Measurements from ENCODE around the gene NR6A1.

Gene NR6A1
- long read RNA-seq, partial matches to known transcripts = 0 of 4 reads
- long read RNA-seq, other reads (novel, unspliced or antisense) = 4 of 4 reads

- peak within 1 kb of the TSS; percentile 87 for H3K27ac ChIP-seq (replicated peaks)
- DNase-seq (ENCODE audit: low read depth in 1 of 2, low spot score in 1 of 2) = peak; percentile 88 to 96
- no peaks in the 10 kb centered on the region for H3K27me3 ChIP-seq (ENCODE audit: insufficient read depth, poor library complexity, severe bottlenecking)
- peak within 1 kb of the TSS; percentile 98 for H3K4me3 ChIP-seq (replicated peaks; ENCODE audit: insufficient read depth, low read length)
- no peak for TF ChIP-seq GABPA (IDR thresholded peaks at IDR 0.05; ENCODE audit: low read depth)
- TF ChIP-seq, protein P1, sequence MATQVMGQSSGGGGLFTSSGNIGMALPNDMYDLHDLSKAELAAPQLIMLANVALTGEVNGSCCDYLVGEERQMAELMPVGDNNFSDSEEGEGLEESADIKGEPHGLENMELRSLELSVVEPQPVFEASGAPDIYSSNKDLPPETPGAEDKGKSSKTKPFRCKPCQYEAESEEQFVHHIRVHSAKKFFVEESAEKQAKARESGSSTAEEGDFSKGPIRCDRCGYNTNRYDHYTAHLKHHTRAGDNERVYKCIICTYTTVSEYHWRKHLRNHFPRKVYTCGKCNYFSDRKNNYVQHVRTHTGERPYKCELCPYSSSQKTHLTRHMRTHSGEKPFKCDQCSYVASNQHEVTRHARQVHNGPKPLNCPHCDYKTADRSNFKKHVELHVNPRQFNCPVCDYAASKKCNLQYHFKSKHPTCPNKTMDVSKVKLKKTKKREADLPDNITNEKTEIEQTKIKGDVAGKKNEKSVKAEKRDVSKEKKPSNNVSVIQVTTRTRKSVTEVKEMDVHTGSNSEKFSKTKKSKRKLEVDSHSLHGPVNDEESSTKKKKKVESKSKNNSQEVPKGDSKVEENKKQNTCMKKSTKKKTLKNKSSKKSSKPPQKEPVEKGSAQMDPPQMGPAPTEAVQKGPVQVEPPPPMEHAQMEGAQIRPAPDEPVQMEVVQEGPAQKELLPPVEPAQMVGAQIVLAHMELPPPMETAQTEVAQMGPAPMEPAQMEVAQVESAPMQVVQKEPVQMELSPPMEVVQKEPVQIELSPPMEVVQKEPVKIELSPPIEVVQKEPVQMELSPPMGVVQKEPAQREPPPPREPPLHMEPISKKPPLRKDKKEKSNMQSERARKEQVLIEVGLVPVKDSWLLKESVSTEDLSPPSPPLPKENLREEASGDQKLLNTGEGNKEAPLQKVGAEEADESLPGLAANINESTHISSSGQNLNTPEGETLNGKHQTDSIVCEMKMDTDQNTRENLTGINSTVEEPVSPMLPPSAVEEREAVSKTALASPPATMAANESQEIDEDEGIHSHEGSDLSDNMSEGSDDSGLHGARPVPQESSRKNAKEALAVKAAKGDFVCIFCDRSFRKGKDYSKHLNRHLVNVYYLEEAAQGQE (IDR thresholded peaks at IDR 0.05; ENCODE audit: insufficient replicate concordance, low read depth) = peak; percentile 89
Observed at GRCh38 chr9:124771021-124771866, at the start of gene NR6A1. Gene NR6A1, minus strand, starts transcription at chr9:124771311.

DNA sequence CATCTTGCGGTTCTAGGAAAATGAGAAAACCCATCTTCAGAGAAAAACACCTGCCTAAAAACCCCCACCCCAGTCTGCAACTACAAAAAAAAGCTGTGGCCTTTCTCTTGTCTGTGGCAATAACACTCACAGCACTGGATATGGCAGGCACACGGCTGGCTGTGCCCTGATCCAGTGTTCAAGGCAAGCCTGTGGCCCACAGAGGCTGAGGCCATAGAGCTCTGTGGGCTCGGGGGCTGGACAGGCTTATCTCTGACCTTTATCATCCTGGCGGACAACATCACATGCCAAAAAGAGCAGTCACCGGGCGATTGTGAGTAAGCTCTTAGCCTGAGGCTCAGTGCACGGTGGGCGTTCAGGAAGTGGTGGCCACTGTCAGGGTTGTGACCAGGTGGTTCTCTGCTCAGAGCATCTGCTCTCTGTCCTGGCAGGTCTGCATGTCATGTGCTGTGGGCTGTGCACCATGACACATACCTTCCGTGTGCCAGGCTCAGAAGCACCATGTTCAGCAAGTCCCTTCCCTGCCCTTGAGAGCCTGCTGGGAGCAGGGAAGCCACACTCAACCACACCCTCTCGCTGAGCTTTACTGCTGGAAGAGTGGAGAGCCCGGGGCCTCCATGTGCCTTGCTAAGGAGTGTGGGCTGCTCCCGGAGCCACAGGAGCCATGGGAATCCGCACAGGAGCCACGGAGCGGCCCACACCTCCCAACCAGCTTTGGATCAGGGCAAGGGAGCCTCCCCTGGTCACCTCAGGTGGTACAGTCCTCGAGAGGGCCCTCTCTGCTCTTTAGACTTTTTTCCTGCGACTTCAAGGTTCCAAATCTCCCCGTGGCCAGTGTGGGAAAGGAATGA is 47.5 kb upstream of the NR6A1 start:
- no peak for DNase-seq (ENCODE audit: low read depth in 1 of 2, low spot score in 1 of 2)
- H3K27ac ChIP-seq (replicated peaks) = no peak overlapping the region
- TF ChIP-seq POLR2AphosphoS5 (IDR thresholded peaks at IDR 0.05; ENCODE audit: low read depth) = no peak
- TF ChIP-seq, protein P1 (IDR thresholded peaks at IDR 0.05; ENCODE audit: insufficient replicate concordance, low read depth) = no peak
- no peak for TF ChIP-seq GABPA (IDR thresholded peaks at IDR 0.05; ENCODE audit: low read depth)
- H3K27me3 ChIP-seq (ENCODE audit: insufficient read depth, poor library complexity, severe bottlenecking) = no peaks in the 10 kb centered on the region
- no peak overlapping the region for H3K4me3 ChIP-seq (replicated peaks; ENCODE audit: insufficient read depth, low read length)

DNA sequence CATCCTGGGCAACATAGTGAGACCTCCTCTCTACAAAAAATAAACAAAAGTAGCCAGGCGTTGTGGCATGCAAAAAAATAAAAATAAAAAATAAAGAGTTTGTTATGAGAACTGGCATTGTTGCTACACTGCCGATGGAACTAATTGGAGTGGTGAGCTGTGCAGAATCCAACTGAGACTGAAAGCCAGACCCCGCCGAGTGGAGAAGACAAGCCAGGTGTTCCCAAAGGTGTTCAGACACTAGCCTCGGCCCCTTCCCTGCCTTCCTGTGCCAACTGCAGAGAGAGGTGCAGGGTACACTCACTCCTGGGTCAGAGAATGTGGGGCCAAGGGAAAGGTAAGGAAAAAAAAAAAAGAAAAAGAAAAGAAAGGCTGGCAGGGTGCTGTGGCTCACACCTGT is 44.5 kb upstream of the NR6A1 start:
- H3K27me3 ChIP-seq (ENCODE audit: insufficient read depth, poor library complexity, severe bottlenecking) = no peaks in the 10 kb centered on the region
- H3K27ac ChIP-seq (replicated peaks) = no peak overlapping the region
- no peak for TF ChIP-seq SPI1 (IDR thresholded peaks at IDR 0.05; ENCODE audit: borderline replicate concordance, low read depth)
- TF ChIP-seq, protein P1 (IDR thresholded peaks at IDR 0.05; ENCODE audit: insufficient replicate concordance, low read depth) = no peak
- no peak for TF ChIP-seq GABPA (IDR thresholded peaks at IDR 0.05; ENCODE audit: low read depth)
- no peak for TF ChIP-seq POLR2AphosphoS5 (IDR thresholded peaks at IDR 0.05; ENCODE audit: low read depth)
- TF ChIP-seq CTCF (IDR thresholded peaks at IDR 0.05; ENCODE audit: insufficient read depth, low read length) = no peak
- DNase-seq (ENCODE audit: low read depth in 1 of 2, low spot score in 1 of 2) = no peak
- H3K4me3 ChIP-seq (replicated peaks; ENCODE audit: insufficient read depth, low read length) = no peak overlapping the region

Measured in HL-60 (cell line).